ENCODE measurements around the gene PTMA. TPM values are rescaled to one million over a fixed set of nuclear protein-coding genes. Genes with fewer than 3 reads are reported as not detected.

The PTMA gene
- total and polyA plus RNA-seq, 9 of the 15 experiments (the other 6 are each of a cell fraction or from before 2014, with no cell fraction given): 429 to 2,322 (median 1,578) TPM

DNA sequence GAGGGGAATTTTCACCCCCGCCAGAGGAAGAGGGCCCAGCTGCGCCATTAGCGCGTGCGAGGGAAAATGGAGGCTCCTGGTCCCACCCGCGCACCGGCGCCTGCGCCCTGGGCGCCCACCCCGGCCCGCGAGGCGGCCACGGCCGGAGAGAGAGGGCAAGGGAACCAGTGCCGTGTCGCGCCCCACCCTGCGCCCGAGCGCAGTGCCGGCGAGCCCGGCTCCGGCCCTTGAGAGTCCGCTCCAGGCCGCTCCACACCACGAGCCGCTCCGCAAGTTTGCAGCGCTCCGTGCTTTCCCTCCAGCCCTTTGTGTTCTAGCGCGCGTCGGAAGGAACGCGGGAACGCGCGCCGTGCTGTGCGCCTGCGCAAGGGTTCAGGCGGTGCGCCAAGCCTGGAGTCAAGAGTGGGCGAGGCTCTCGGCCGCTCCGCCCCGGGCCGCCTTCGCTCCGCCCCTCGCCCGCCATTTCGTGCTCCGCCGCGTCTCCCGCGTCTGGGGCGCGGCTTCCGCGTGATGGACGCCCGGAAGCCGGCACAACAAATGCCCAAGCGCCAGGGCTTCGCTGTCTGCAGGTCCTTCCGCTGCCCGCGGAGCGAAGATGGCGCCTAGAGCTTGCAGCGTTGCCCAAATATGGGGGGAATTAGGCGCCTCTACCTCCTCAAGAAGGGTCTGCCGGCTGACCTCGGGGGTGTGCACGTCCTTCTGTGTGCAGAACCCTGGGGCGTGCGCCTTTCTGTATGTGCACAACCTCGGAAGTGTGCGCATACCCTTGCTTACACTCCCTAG is 46.1 kb upstream of the PTMA start (continued):
- TF ChIP-seq NONO (IDR thresholded peaks at IDR 0.05; ENCODE audit: low read depth in 2 of 2, low read length in 1 of 2): 0 out of 4 replicates have a peak, but pooled peaks have one; percentile 26 to 38
- no peak for TF ChIP-seq ZNF239 (CRISPR knock-in tag; IDR thresholded peaks at IDR 0.05)
- peak; percentile 48; the same call in 1 of the 2 replicates for TF ChIP-seq SMAD4 (CRISPR knock-in tag; conservative IDR thresholded peaks at IDR 0.05)
- no peak for TF ChIP-seq PHF21A (IDR thresholded peaks at IDR 0.05; ENCODE audit: borderline replicate concordance, low read depth)
- peak; percentile 48 for TF ChIP-seq POLR2A (conservative IDR thresholded peaks at IDR 0.05)
- peak; percentile 70 for TF ChIP-seq MEIS2 (IDR thresholded peaks at IDR 0.05; ENCODE audit: partially characterized antibody)
- TF ChIP-seq NRF1 (conservative IDR thresholded peaks at IDR 0.05 in 1 of 2, IDR thresholded peaks at IDR 0.05 in 1 of 2): peak; percentile 94 to 95
- TF ChIP-seq POLR3G (IDR thresholded peaks at IDR 0.05; ENCODE audit: extremely low read depth, insufficient read length, insufficient replicate concordance): no peak
- TF ChIP-seq YY1 (IDR thresholded peaks at IDR 0.05; ENCODE audit: borderline replicate concordance in 1 of 3, control insufficient read depth in 1 of 3, extremely low read depth in 1 of 3, insufficient read depth in 3 of 3, insufficient read length in 1 of 3, insufficient replicate concordance in 2 of 3, low read depth in 1 of 3, low read length in 2 of 3): peak; percentile 85 to 98 (median 98)
- TF ChIP-seq, protein P1, sequence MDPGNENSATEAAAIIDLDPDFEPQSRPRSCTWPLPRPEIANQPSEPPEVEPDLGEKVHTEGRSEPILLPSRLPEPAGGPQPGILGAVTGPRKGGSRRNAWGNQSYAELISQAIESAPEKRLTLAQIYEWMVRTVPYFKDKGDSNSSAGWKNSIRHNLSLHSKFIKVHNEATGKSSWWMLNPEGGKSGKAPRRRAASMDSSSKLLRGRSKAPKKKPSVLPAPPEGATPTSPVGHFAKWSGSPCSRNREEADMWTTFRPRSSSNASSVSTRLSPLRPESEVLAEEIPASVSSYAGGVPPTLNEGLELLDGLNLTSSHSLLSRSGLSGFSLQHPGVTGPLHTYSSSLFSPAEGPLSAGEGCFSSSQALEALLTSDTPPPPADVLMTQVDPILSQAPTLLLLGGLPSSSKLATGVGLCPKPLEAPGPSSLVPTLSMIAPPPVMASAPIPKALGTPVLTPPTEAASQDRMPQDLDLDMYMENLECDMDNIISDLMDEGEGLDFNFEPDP (CRISPR knock-in tag; IDR thresholded peaks at IDR 0.05): no peak
- no peak for TF ChIP-seq PHF20 (IDR thresholded peaks at IDR 0.05; ENCODE audit: partially characterized antibody)
- 0 out of 2 replicates have a peak, but pooled peaks have one; percentile 54 for TF ChIP-seq RNF2 (IDR thresholded peaks at IDR 0.05)
- no peak for TF ChIP-seq JUN (IDR thresholded peaks at IDR 0.05; ENCODE audit: borderline replicate concordance, low read depth, low read length)
- no peak for TF ChIP-seq JUN (CRISPR knock-in tag; IDR thresholded peaks at IDR 0.05; ENCODE audit: borderline replicate concordance)
- no peak for TF ChIP-seq NR4A1 (CRISPR knock-in tag; IDR thresholded peaks at IDR 0.05)
- TF ChIP-seq NR4A1 (tag; IDR thresholded peaks at IDR 0.05): no peak
- TF ChIP-seq, protein P2, sequence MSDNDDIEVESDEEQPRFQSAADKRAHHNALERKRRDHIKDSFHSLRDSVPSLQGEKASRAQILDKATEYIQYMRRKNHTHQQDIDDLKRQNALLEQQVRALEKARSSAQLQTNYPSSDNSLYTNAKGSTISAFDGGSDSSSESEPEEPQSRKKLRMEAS (CRISPR knock-in tag; IDR thresholded peaks at IDR 0.05): peak; percentile 91
- TF ChIP-seq CXXC5 (CRISPR knock-in tag; IDR thresholded peaks at IDR 0.05): peak; percentile 79
- peak; percentile 58; the same call in 1 of the 2 replicates for TF ChIP-seq GABPB1 (CRISPR knock-in tag; IDR thresholded peaks at IDR 0.05)
- TF ChIP-seq NR2C2 (CRISPR knock-in tag; IDR thresholded peaks at IDR 0.05): peak; percentile 69; the same call in 1 of the 2 replicates
- TF ChIP-seq NR2C2 (tag; IDR thresholded peaks at IDR 0.05): 0 out of 2 replicates have a peak, but pooled peaks have one; percentile 18
- TF ChIP-seq CCNT2 (IDR thresholded peaks at IDR 0.05; ENCODE audit: borderline replicate concordance, extremely low read depth, insufficient read length, low read depth, low read length): peak; percentile 84
- TF ChIP-seq GTF2E2 (tag; IDR thresholded peaks at IDR 0.05): no peak
- no peak for TF ChIP-seq TRIM24 (IDR thresholded peaks at IDR 0.05)
- TF ChIP-seq XRCC3 (IDR thresholded peaks at IDR 0.05): no peak
- TF ChIP-seq PHB (CRISPR knock-in tag; IDR thresholded peaks at IDR 0.05): no peak
- TF ChIP-seq ELF1 (tag; IDR thresholded peaks at IDR 0.05): peak; percentile 68

Data from K562 (cell line).